ENCODE results near the gene DNAJC30.

- TF ChIP-seq, protein P1, sequence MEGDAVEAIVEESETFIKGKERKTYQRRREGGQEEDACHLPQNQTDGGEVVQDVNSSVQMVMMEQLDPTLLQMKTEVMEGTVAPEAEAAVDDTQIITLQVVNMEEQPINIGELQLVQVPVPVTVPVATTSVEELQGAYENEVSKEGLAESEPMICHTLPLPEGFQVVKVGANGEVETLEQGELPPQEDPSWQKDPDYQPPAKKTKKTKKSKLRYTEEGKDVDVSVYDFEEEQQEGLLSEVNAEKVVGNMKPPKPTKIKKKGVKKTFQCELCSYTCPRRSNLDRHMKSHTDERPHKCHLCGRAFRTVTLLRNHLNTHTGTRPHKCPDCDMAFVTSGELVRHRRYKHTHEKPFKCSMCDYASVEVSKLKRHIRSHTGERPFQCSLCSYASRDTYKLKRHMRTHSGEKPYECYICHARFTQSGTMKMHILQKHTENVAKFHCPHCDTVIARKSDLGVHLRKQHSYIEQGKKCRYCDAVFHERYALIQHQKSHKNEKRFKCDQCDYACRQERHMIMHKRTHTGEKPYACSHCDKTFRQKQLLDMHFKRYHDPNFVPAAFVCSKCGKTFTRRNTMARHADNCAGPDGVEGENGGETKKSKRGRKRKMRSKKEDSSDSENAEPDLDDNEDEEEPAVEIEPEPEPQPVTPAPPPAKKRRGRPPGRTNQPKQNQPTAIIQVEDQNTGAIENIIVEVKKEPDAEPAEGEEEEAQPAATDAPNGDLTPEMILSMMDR (IDR thresholded peaks at IDR 0.05; ENCODE audit: low read depth, low read length, poor library complexity, severe bottlenecking) = no peak
- TF ChIP-seq EZH2phosphoT487 (IDR thresholded peaks at IDR 0.05; ENCODE audit: borderline replicate concordance, low read length) = no peak
These were observed 25.8 kb upstream of the DNAJC30 start for GRCh38 chr7:73708961-73709549.

All from DOHH2 (cell line).